Endodermal cell (in vitro differentiated cells): Measurements from ENCODE around the gene DNAJC10. TPM values are rescaled to one million over a fixed set of nuclear protein-coding genes. Genes with fewer than 3 reads are reported as not detected.

Experiments
- DNase-seq: peaks from one replicate; pipeline ENCODE4 v3.0.0-alpha.2; 2017
- H3K27ac ChIP-seq: 2 replicates; pipeline ENCODE4 v1.5.1; 2013; ENCODE audit warnings: mild to moderate bottlenecking, low read depth, low read length, moderate library complexity
- H3K27me3 ChIP-seq: 2 replicates; pipeline ENCODE4 v1.6.1; 2013; ENCODE audit warnings: mild to moderate bottlenecking, low read length, moderate library complexity; ENCODE audit not compliant: insufficient read depth, control insufficient read depth, poor library complexity, severe bottlenecking
- H3K36me3 ChIP-seq: 2 replicates; pipeline ENCODE4 v1.7.0; 2013; ENCODE audit warnings: mild to moderate bottlenecking, low read length, moderate library complexity; ENCODE audit not compliant: control insufficient read depth, insufficient read depth
- H3K4me1 ChIP-seq: one replicate; pipeline ENCODE4 v1.7.0; 2013; ENCODE audit warnings: low read length; ENCODE audit not compliant: control insufficient read depth, insufficient read depth
- H3K4me3 ChIP-seq: 2 replicates; pipeline ENCODE4 v1.5.1; 2013; ENCODE audit warnings: mild to moderate bottlenecking, low read length, moderate library complexity
- H3K9ac ChIP-seq: 2 replicates; pipeline ENCODE4 v1.6.1; 2013; ENCODE audit warnings: mild to moderate bottlenecking, low read length, moderate library complexity; ENCODE audit not compliant: poor library complexity, severe bottlenecking; ENCODE audit errors: extremely low read depth
- H3K9me3 ChIP-seq: 2 replicates; pipeline ENCODE4 v1.6.1; 2013; ENCODE audit warnings: mild to moderate bottlenecking, low read length, moderate library complexity; ENCODE audit not compliant: control insufficient read depth
- H3K27ac Mint-ChIP-seq: 2 replicates; pipeline ENCODE4 v1.8.0; 2020; ENCODE audit warnings: mixed read lengths
- H3K27me3 Mint-ChIP-seq: 2 replicates; pipeline ENCODE4 v1.8.0; 2021; ENCODE audit warnings: mild to moderate bottlenecking, mixed read lengths; ENCODE audit not compliant: insufficient read depth
- H3K36me3 Mint-ChIP-seq: 2 replicates; pipeline ENCODE4 v1.8.0; 2020; ENCODE audit warnings: low read depth, mixed read lengths
- H3K4me1 Mint-ChIP-seq: 2 replicates; pipeline ENCODE4 v1.8.0; 2020; ENCODE audit warnings: mixed read lengths
- H3K4me3 Mint-ChIP-seq: 2 replicates; pipeline ENCODE4 v1.8.0; 2020; ENCODE audit warnings: mild to moderate bottlenecking, moderate library complexity, mixed read lengths
- H3K9me3 Mint-ChIP-seq: 2 replicates; pipeline ENCODE4 v1.8.0; 2020; ENCODE audit warnings: mild to moderate bottlenecking, mixed read lengths
- WGBS, 2 experiments: methylation state at CpG; one replicate each; pipeline versions ENCODE4 v1.1.5 to v1.1.7; 2013; ENCODE audit warnings: missing lambda C conversion rate in 2 of 2, mixed read lengths in 1 of 2; ENCODE audit not compliant: insufficient coverage in 1 of 2, insufficient read length in 1 of 2; 5-methylcytosine and 5-hydroxymethylcytosine counted together
- total RNA-seq, 2 donors: library from RNA; stranded (reverse); fragmentation: NEBNext Ultra II Directional in 1 of 2; extraction: Animal tissue kit (Norgen Biotek cat#: 25700) in 1 of 2; gene quantifications; 2 replicates in 1 of 2; 3 replicates in 1 of 2; pipeline ENCODE4 v1.2.1, GENCODE V29; 2021
- TF ChIP-seq, protein P1 (sequence below): fragments of 200-600 bp; sonication (generic); conservative IDR thresholded peaks from 2 replicates; pipeline ENCODE4 v1.5.0; 2021; ENCODE audit warnings: antibody characterized with exemption, mild to moderate bottlenecking

The DNAJC10 gene
- total RNA-seq, 2 donors from 2014 or later, result 212 to 232 TPM

DNA sequence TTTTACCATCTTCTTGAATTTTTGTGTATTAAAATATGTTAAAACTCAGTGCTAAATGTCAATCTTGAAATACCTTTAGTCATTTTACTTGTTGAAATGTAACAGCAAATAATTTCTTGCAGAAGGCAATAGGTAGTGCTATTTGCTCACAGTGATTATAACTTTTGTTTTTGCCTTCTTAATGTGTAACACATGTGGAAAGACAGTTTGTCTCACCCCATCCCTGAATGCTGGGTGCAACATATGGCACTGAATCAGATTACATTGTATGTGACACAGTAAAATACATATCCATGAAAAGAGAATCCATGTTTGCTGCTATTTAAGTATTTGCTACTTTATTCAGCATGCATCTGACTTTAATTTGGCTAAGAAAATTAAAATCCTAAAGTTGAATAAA is 115.0 kb downstream of the DNAJC10 start:
- H3K27me3 ChIP-seq, result no peaks in the 10 kb centered on the region
- no peak overlapping the region for H3K27ac ChIP-seq
- Mint-ChIP-seq H3K4me3 (no peak overlapping the region), H3K4me1 (peaks cover 21% of the 10 kb centered on the region), H3K27ac (no peak overlapping the region), H3K36me3 (peaks cover 10% of the 10 kb centered on the region), H3K27me3 (no peaks in the 10 kb centered on the region), H3K9me3 (no peaks in the 10 kb centered on the region)
- H3K4me3 ChIP-seq, result no peak overlapping the region
- H3K9me3 ChIP-seq, result no peaks in the 10 kb centered on the region
- H3K4me1 ChIP-seq, result peaks cover 16% of the 10 kb centered on the region
- TF ChIP-seq, protein P1, sequence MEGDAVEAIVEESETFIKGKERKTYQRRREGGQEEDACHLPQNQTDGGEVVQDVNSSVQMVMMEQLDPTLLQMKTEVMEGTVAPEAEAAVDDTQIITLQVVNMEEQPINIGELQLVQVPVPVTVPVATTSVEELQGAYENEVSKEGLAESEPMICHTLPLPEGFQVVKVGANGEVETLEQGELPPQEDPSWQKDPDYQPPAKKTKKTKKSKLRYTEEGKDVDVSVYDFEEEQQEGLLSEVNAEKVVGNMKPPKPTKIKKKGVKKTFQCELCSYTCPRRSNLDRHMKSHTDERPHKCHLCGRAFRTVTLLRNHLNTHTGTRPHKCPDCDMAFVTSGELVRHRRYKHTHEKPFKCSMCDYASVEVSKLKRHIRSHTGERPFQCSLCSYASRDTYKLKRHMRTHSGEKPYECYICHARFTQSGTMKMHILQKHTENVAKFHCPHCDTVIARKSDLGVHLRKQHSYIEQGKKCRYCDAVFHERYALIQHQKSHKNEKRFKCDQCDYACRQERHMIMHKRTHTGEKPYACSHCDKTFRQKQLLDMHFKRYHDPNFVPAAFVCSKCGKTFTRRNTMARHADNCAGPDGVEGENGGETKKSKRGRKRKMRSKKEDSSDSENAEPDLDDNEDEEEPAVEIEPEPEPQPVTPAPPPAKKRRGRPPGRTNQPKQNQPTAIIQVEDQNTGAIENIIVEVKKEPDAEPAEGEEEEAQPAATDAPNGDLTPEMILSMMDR, result no peak
- H3K36me3 ChIP-seq, result peaks cover 38% of the 10 kb centered on the region
- no peak for DNase-seq
- no peak overlapping the region for H3K9ac ChIP-seq

DNA sequence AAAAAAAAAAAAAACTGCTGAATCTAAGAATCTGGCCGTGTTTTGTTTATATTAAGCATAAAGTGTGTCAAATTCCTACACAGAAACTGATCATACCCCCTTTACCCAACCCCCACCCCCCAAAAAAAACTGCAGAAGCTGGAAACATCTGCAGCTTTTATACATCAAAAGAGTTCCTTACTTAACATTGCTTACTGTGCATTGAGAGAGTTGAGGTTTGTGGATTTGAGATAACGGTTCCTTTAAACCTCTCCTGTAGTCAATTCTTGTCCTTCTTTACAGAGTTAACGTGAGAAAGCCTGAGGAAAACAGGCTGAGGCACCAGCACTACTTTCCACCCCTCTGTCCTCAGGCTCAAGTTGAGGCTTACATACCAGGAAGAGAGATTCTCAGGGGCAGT is 115.9 kb downstream of the DNAJC10 start:
- 84 to 86% methylated on average over 1 to 2 of the region's 3 CpGs for WGBS, 2 experiments
- peaks cover 10% of the 10 kb centered on the region for H3K36me3 Mint-ChIP-seq
- peaks cover 10% of the 10 kb centered on the region for H3K4me1 ChIP-seq
- no peaks in the 10 kb centered on the region for H3K27me3 ChIP-seq
- no peaks in the 10 kb centered on the region for H3K9me3 ChIP-seq
- H3K27ac ChIP-seq, result no peak overlapping the region
- no peak for DNase-seq
- H3K4me3 Mint-ChIP-seq, result no peak overlapping the region
- no peak overlapping the region for H3K9ac ChIP-seq
- H3K36me3 ChIP-seq, result peaks cover 46% of the 10 kb centered on the region
- H3K27me3 Mint-ChIP-seq, result no peaks in the 10 kb centered on the region
- no peak overlapping the region for H3K27ac Mint-ChIP-seq
- peaks cover 13% of the 10 kb centered on the region for H3K4me1 Mint-ChIP-seq
- TF ChIP-seq, protein P1, result no peak
- no peaks in the 10 kb centered on the region for H3K9me3 Mint-ChIP-seq
- H3K4me3 ChIP-seq, result no peak overlapping the region

DNA sequence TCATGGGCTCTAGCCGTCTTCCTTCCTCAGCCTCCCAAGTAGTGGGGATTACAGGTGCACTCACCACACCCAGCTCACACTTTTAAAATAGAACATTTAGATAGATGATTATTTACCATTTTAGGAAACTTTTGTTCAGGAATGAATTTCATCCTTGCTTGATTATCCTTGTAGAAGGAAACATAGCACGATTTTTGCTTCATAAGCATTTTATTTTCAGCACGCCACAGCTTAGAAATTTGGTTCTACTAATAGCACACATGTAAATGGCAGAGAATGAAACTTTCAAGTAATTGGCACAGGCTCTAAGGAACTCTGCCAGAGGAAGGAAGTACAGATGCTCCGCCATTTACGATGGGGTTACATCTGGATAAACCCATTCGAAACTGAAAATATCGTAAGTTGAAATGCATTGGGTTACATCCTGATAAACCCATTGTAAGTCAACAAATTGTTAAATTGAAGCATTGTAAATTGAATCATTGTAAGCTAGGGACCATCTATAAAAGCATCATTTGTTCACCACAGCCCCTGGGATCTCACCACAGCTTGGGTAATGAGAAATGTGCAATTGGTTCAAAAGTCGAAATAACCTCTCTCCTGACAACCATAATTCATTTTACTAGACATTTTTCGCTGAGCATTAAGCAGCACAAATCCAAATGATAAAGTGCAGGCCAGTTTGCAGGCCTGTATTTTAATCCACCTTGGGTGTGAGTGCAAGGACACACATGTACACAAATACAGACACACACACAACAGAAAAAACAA is 117.2 kb downstream of the DNAJC10 start:
- H3K4me1 ChIP-seq, result peaks cover 9% of the 10 kb centered on the region
- H3K4me3 ChIP-seq, result no peak overlapping the region
- Mint-ChIP-seq H3K9me3 (no peaks in the 10 kb centered on the region), H3K4me3 (no peak overlapping the region), H3K27me3 (no peaks in the 10 kb centered on the region), H3K4me1 (peaks cover 13% of the 10 kb centered on the region), H3K27ac (no peak overlapping the region), H3K36me3 (peaks cover 22% of the 10 kb centered on the region)
- H3K9ac ChIP-seq, result no peak overlapping the region
- peaks cover 60% of the 10 kb centered on the region for H3K36me3 ChIP-seq
- H3K27me3 ChIP-seq, result no peaks in the 10 kb centered on the region
- DNase-seq, result no peak
- TF ChIP-seq, protein P1, result no peak
- H3K27ac ChIP-seq, result no peak overlapping the region
- H3K9me3 ChIP-seq, result no peaks in the 10 kb centered on the region
- 95 to 96% methylated on average over 8 to 9 of the region's 9 CpGs for WGBS, 2 experiments
